Prostate gland (tissue), 2 donors: ENCODE data around the gene MYO5B.

ENCODE experiments used
- CTCF ChIP-seq, 4 experiments: fragments of 200-600 bp in 2 of 4; fragments of 450-650 bp in 2 of 4; sonication (generic) in 2 of 4; IDR thresholded peaks; 1 replicate in 3 of 4; 2 replicates in 1 of 4; pipeline ENCODE4 v1.5.1; 2016 to 2019; ENCODE audit warnings: antibody characterized with exemption in 4 of 4, mild to moderate bottlenecking in 2 of 4, moderate library complexity in 2 of 4
- POLR2AphosphoS5 ChIP-seq: sonication (generic); formaldehyde crosslinking; IDR thresholded peaks from one replicate; pipeline ENCODE4 v1.6.1; 2017; ENCODE audit warnings: antibody characterized with exemption

DNA sequence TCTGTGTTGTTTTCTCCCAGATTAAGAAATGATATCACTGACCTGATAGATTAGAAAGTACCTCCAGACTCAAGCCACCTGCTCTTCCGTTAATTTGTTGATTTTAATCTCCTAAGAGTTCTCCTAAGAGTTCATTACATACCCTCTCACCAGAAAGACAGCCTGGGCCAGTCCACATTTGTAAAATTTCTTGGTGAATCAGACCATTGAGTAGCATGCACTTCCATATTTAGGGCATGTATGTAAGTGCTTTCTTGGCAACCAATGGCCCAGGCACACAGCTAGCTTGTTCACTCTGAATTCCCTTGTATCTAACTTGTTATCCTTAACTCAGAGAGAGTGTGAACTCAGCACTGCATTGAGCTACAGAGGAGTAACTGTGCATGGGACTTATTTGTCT is 223.5 kb downstream of the MYO5B start:
- TF ChIP-seq CTCF (IDR thresholded peaks at IDR 0.05) (no peak), POLR2AphosphoS5 (no peak)
